ENCODE results near the gene CARNS1. TPM values are rescaled to one million over a fixed set of nuclear protein-coding genes. Genes with fewer than 3 reads are reported as not detected.
A peak's percentile ranks its signal among the peaks of the same experiment; 100 is the strongest.

CARNS1 gene
- total RNA-seq, 6 donors from 2014 or later = 0.49 to 4.2 (median 0.89) TPM

DNA sequence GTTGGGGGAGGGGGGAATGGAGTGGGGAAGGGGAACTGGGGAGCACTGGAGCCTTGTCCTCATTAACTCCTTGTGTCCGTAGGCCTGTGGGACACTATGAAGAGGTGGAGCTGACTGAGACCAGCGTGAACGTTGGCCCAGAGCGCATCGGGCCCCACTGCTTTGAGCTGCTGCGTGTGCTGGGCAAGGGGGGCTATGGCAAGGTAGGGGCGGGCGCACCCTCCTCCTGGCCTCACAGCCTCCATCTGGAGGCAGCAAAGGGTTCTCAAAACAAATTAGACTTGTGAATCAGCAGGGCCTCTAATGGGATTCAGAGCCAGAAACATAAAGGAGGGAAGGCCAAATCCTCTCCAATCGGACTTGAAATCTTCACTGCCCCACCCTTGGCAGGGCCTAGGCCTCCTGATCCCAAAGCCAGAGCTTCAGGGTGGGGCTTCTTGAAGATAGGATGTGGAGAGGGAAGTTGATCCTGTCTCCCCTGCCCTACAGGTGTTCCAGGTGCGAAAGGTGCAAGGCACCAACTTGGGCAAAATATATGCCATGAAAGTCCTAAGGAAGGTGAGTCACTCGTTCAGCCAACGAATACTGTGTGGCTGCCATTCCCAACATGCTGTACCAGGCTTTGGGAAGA is 13.7 kb downstream of the CARNS1 start:
- peak overlapping the region; percentile 71 to 97 (median 82) for H3K4me3 ChIP-seq
- H3K27me3 ChIP-seq = no peaks in the 10 kb centered on the region
- ATAC-seq (ENCODE audit: low FRiP score in 2 of 2) = no peak
- 52 to 54% methylated on average over 12 of the region's 12 CpGs for WGBS, 2 donors
- peaks cover 14 to 24% (median 17%) of the 10 kb centered on the region in 4 donors for H3K4me1 ChIP-seq
- no peaks in the 10 kb centered on the region for H3K9me3 ChIP-seq
- TF ChIP-seq POLR2AphosphoS5 (IDR thresholded peaks at IDR 0.05) = no peak
- no peak for TF ChIP-seq CTCF (IDR thresholded peaks at IDR 0.05)
- no peak for TF ChIP-seq POLR2A (IDR thresholded peaks at IDR 0.05)
- peak overlapping the region; percentile 91 to 93 (median 92) for H3K27ac ChIP-seq
- peaks cover 2 to 36% (median 31%) of the 10 kb centered on the region in 4 donors for H3K36me3 ChIP-seq
- DNase-seq = peak in 1 of 2 donors; percentile 40

DNA sequence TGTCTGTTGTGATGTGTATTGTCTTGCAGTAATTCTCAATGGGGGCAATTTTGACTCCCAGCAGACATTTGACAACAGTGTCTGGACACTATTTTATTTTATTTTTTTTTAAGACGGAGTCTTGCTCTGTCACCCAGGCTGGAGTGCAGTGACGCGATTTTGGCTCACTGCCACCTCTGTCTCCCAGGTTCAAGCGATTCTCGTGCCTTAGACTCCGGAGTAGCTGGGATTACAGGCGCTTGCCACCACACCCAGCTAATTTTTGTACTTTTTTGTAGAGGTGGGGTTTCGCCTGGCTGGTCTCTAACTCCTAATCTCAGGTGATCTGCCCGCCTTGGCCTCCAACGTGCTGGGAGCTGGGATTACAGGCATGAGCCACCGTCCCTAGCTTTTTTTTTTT is 14.2 kb downstream of the CARNS1 start:
- H3K4me1 ChIP-seq = peaks cover 14 to 24% (median 17%) of the 10 kb centered on the region in 4 donors
- DNase-seq (no peak), ATAC-seq (ENCODE audit: low FRiP score in 2 of 2) (no peak)
- H3K9me3 ChIP-seq = no peaks in the 10 kb centered on the region
- no peaks in the 10 kb centered on the region for H3K27me3 ChIP-seq
- H3K36me3 ChIP-seq = peaks cover 4 to 41% (median 37%) of the 10 kb centered on the region in 4 donors
- peak overlapping the region in 1 of 4 donors; percentile 97 for H3K4me3 ChIP-seq
- no peak for TF ChIP-seq CTCF (IDR thresholded peaks at IDR 0.05)
- TF ChIP-seq POLR2A (IDR thresholded peaks at IDR 0.05) = no peak
- no peak for TF ChIP-seq EP300 (IDR thresholded peaks at IDR 0.05)
- TF ChIP-seq POLR2AphosphoS5 (IDR thresholded peaks at IDR 0.05) = no peak
- H3K27ac ChIP-seq = no peak overlapping the region
- 78 to 85% methylated on average over 11 of the region's 11 CpGs for WGBS, 2 donors

GRCh38 chr11:67431346-67432249 is 16.1 kb downstream of the CARNS1 start:
- DNase-seq (peak in 1 of 2 donors; percentile 70), ATAC-seq (ENCODE audit: low FRiP score in 2 of 2) (no peak)
- no peak overlapping the region for H3K27ac ChIP-seq
- 92 to 93% methylated on average over 22 to 24 of the region's 24 CpGs for WGBS, 2 donors
- no peak overlapping the region for H3K4me3 ChIP-seq
- TF ChIP-seq CTCF (IDR thresholded peaks at IDR 0.05) = no peak
- no peak for TF ChIP-seq POLR2AphosphoS5 (IDR thresholded peaks at IDR 0.05)
- no peak for TF ChIP-seq EP300 (IDR thresholded peaks at IDR 0.05)
- TF ChIP-seq POLR2A (IDR thresholded peaks at IDR 0.05) = no peak
- no peaks in the 10 kb centered on the region for H3K27me3 ChIP-seq
- peaks cover 4 to 56% (median 53%) of the 10 kb centered on the region in 4 donors for H3K36me3 ChIP-seq
- peaks cover 14 to 36% (median 17%) of the 10 kb centered on the region in 4 donors for H3K4me1 ChIP-seq
- H3K9me3 ChIP-seq = no peaks in the 10 kb centered on the region

GRCh38 chr11:67432655-67433349 is 17.3 kb downstream of the CARNS1 start:
- Histone ChIP-seq H3K4me3 (no peak overlapping the region), H3K27me3 (no peaks in the 10 kb centered on the region), H3K36me3 (peaks cover 4 to 63% (median 58%) of the 10 kb centered on the region in 4 donors), H3K9me3 (no peaks in the 10 kb centered on the region), H3K27ac (no peak overlapping the region), H3K4me1 (peaks cover 10 to 29% (median 12%) of the 10 kb centered on the region in 4 donors)
- ATAC-seq (ENCODE audit: low FRiP score in 2 of 2) (no peak), DNase-seq (peak in 1 of 2 donors; percentile 61)
- 87 to 94% methylated on average over 9 to 22 of the region's 22 CpGs for WGBS, 2 donors
- TF ChIP-seq EP300 (IDR thresholded peaks at IDR 0.05) (no peak), POLR2AphosphoS5 (IDR thresholded peaks at IDR 0.05) (no peak)

Data from upper lobe of left lung (tissue), 6 donors.